Measurements from ENCODE around the gene BMI1. TPM values are rescaled to one million over a fixed set of nuclear protein-coding genes. Genes with fewer than 3 reads are reported as not detected.

Gene BMI1
- total RNA-seq, 1 experiment from 2014 or later = 124 TPM

- Histone ChIP-seq H3K79me2 (ENCODE audit: low read length) (peaks cover 7% of the 10 kb centered on the region; the same call in 1 of the 2 replicates), H3K4me3 (ENCODE audit: low read length) (peak overlapping the region; percentile 67), H3K9me3 (ENCODE audit: low read length) (no peaks in the 10 kb centered on the region), H3K9ac (ENCODE audit: low read length) (peak overlapping the region; percentile 99), H3K4me2 (ENCODE audit: low read length) (peak overlapping the region; percentile 90), H3F3A (ENCODE audit: low read length, unreplicated experiment) (no peaks in the 10 kb centered on the region), H2AFZ (ENCODE audit: low read length) (peak overlapping the region; percentile 74), H3K4me1 (ENCODE audit: insufficient read depth, low read length) (peaks cover 30% of the 10 kb centered on the region), H3K27me3 (ENCODE audit: low read length) (no peaks in the 10 kb centered on the region), H4K20me1 (ENCODE audit: low read length) (no peaks in the 10 kb centered on the region), H3K9me2 (replicated peaks; ENCODE audit: low read length) (no peaks in the 10 kb centered on the region), H3K27ac (ENCODE audit: low read length) (peak overlapping the region; percentile 89), H3K36me3 (ENCODE audit: low read depth, low read length) (no peaks in the 10 kb centered on the region)
- DNase-seq = peak; percentile 39
- TF ChIP-seq EZH2 (IDR thresholded peaks at IDR 0.05; ENCODE audit: low read length, unreplicated experiment) (no peak), CTCF (conservative IDR thresholded peaks at IDR 0.05; ENCODE audit: low read depth, low read length) (no peak), EZH2phosphoT487 (IDR thresholded peaks at IDR 0.05; ENCODE audit: borderline replicate concordance, low read length) (no peak)
- ChIA-PET CTCF (no interaction called here), POLR2A (ENCODE audit: unreplicated experiment) (interaction anchor here (0.7 kb wide), 1 partner anchor 456 kb away, joined by 5 read pairs; no protein-coding TSS in a partner anchor)
- ATAC-seq = no peak
- no TSS peak for BruUV-seq (replicated peaks)
- intact Hi-C loops (cut with micrococcal nuclease) = no loop called here
Observed at GRCh38 chr10:22338185-22338900, 17.4 kb downstream of the BMI1 start.

GRCh38 chr10:22338931-22339330 lies 18.0 kb downstream of the BMI1 start:
- ATAC-seq (no peak), DNase-seq (no peak)
- Histone ChIP-seq H4K20me1 (ENCODE audit: low read length) (no peaks in the 10 kb centered on the region), H3K79me2 (ENCODE audit: low read length) (peaks cover 7% of the 10 kb centered on the region; the same call in 1 of the 2 replicates), H3K9me2 (replicated peaks; ENCODE audit: low read length) (no peaks in the 10 kb centered on the region), H2AFZ (ENCODE audit: low read length) (peak overlapping the region; percentile 74), H3K9me3 (ENCODE audit: low read length) (no peaks in the 10 kb centered on the region), H3K9ac (ENCODE audit: low read length) (peak overlapping the region; percentile 99; the same call in 1 of the 2 replicates), H3K4me2 (ENCODE audit: low read length) (peak overlapping the region; percentile 90), H3K27me3 (ENCODE audit: low read length) (no peaks in the 10 kb centered on the region), H3K27ac (ENCODE audit: low read length) (peak overlapping the region; percentile 89), H3K36me3 (ENCODE audit: low read depth, low read length) (no peaks in the 10 kb centered on the region), H3F3A (ENCODE audit: low read length, unreplicated experiment) (no peaks in the 10 kb centered on the region), H3K4me1 (ENCODE audit: insufficient read depth, low read length) (peaks cover 30% of the 10 kb centered on the region), H3K4me3 (ENCODE audit: low read length) (peak overlapping the region; percentile 67)
- intact Hi-C loops (cut with micrococcal nuclease) = no loop called here
- TF ChIP-seq CTCF (conservative IDR thresholded peaks at IDR 0.05; ENCODE audit: low read depth, low read length) (no peak), EZH2 (IDR thresholded peaks at IDR 0.05; ENCODE audit: low read length, unreplicated experiment) (no peak), EZH2phosphoT487 (IDR thresholded peaks at IDR 0.05; ENCODE audit: borderline replicate concordance, low read length) (no peak)
- ChIA-PET POLR2A (ENCODE audit: unreplicated experiment) (interaction anchor here (0.6 to 0.7 kb wide), 3 partner anchors 81 to 284 kb away, joined by 5 to 10 read pairs (median 6); no protein-coding TSS in a partner anchor), CTCF (no interaction called here)
- no TSS peak for BruUV-seq (replicated peaks)

Data from PC-3 (cell line).